Endodermal cell (in vitro differentiated cells): ENCODE measurements around the gene DHRS12. TPM values are rescaled to one million over a fixed set of nuclear protein-coding genes. Genes with fewer than 3 reads are reported as not detected.

Source experiments
- DNase-seq: peaks from one replicate; pipeline ENCODE4 v3.0.0-alpha.2; 2017
- H3K27ac ChIP-seq: 2 replicates; pipeline ENCODE4 v1.5.1; 2013; ENCODE audit warnings: mild to moderate bottlenecking, low read depth, low read length, moderate library complexity
- H3K27me3 ChIP-seq: 2 replicates; pipeline ENCODE4 v1.6.1; 2013; ENCODE audit warnings: mild to moderate bottlenecking, low read length, moderate library complexity; ENCODE audit not compliant: insufficient read depth, control insufficient read depth, poor library complexity, severe bottlenecking
- H3K36me3 ChIP-seq: 2 replicates; pipeline ENCODE4 v1.7.0; 2013; ENCODE audit warnings: mild to moderate bottlenecking, low read length, moderate library complexity; ENCODE audit not compliant: control insufficient read depth, insufficient read depth
- H3K4me1 ChIP-seq: one replicate; pipeline ENCODE4 v1.7.0; 2013; ENCODE audit warnings: low read length; ENCODE audit not compliant: control insufficient read depth, insufficient read depth
- H3K4me3 ChIP-seq: 2 replicates; pipeline ENCODE4 v1.5.1; 2013; ENCODE audit warnings: mild to moderate bottlenecking, low read length, moderate library complexity
- H3K9ac ChIP-seq: 2 replicates; pipeline ENCODE4 v1.6.1; 2013; ENCODE audit warnings: mild to moderate bottlenecking, low read length, moderate library complexity; ENCODE audit not compliant: poor library complexity, severe bottlenecking; ENCODE audit errors: extremely low read depth
- H3K9me3 ChIP-seq: 2 replicates; pipeline ENCODE4 v1.6.1; 2013; ENCODE audit warnings: mild to moderate bottlenecking, low read length, moderate library complexity; ENCODE audit not compliant: control insufficient read depth
- H3K27ac Mint-ChIP-seq: 2 replicates; pipeline ENCODE4 v1.8.0; 2020; ENCODE audit warnings: mixed read lengths
- H3K27me3 Mint-ChIP-seq: 2 replicates; pipeline ENCODE4 v1.8.0; 2021; ENCODE audit warnings: mild to moderate bottlenecking, mixed read lengths; ENCODE audit not compliant: insufficient read depth
- H3K36me3 Mint-ChIP-seq: 2 replicates; pipeline ENCODE4 v1.8.0; 2020; ENCODE audit warnings: low read depth, mixed read lengths
- H3K4me1 Mint-ChIP-seq: 2 replicates; pipeline ENCODE4 v1.8.0; 2020; ENCODE audit warnings: mixed read lengths
- H3K4me3 Mint-ChIP-seq: 2 replicates; pipeline ENCODE4 v1.8.0; 2020; ENCODE audit warnings: mild to moderate bottlenecking, moderate library complexity, mixed read lengths
- H3K9me3 Mint-ChIP-seq: 2 replicates; pipeline ENCODE4 v1.8.0; 2020; ENCODE audit warnings: mild to moderate bottlenecking, mixed read lengths
- WGBS, 2 experiments: methylation state at CpG; one replicate each; pipeline versions ENCODE4 v1.1.5 to v1.1.7; 2013; ENCODE audit warnings: missing lambda C conversion rate in 2 of 2, mixed read lengths in 1 of 2; ENCODE audit not compliant: insufficient coverage in 1 of 2, insufficient read length in 1 of 2; 5-methylcytosine and 5-hydroxymethylcytosine counted together
- total RNA-seq, 2 donors: library from RNA; stranded (reverse); fragmentation: NEBNext Ultra II Directional in 1 of 2; extraction: Animal tissue kit (Norgen Biotek cat#: 25700) in 1 of 2; gene quantifications; 2 replicates in 1 of 2; 3 replicates in 1 of 2; pipeline ENCODE4 v1.2.1, GENCODE V29; 2021
- TF ChIP-seq, protein P1 (sequence below): fragments of 200-600 bp; sonication (generic); conservative IDR thresholded peaks from 2 replicates; pipeline ENCODE4 v1.5.0; 2021; ENCODE audit warnings: antibody characterized with exemption, mild to moderate bottlenecking

Gene DHRS12
- total RNA-seq, 2 donors from 2014 or later = 13.8 to 19.8 TPM

DNA sequence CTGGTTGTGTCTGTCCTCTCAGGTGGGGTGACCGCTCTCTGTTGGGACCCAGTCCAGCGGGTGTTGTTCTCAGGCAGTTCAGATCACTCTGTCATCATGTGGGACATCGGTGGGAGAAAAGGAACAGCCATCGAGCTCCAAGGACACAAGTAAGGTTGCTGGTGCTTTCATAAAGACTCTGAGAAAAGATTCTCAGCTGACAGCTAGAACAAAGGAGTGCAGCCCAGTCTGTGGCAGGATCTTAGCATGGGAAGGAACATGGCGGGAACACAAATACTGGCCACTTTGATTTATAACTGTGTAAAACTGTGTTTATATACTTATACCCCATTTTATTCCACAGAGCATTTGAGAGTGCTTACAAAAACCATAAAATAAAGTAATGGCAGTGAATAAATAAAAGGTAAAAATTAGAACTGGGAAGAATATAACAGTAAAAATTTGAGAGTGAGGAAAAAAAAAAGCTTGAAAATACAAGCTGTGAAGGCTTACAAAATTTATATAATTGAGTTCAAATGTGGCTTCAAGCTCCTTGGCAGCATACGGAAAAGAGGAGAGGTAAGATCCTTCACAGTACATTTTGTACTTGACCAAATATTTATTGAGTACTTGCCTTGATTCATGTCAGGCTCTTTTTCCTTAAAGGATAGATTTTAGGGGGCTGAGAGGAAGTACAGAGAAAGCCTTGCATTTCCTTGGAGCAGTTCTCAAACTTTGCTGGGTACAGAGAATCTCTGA lies 64.8 kb downstream of the DHRS12 start:
- Mint-ChIP-seq H3K9me3 (no peaks in the 10 kb centered on the region), H3K4me3 (no peak overlapping the region), H3K36me3 (peaks cover 27% of the 10 kb centered on the region), H3K4me1 (no peaks in the 10 kb centered on the region), H3K27ac (peak overlapping the region; percentile 23), H3K27me3 (no peaks in the 10 kb centered on the region)
- Histone ChIP-seq H3K9me3 (no peaks in the 10 kb centered on the region), H3K27ac (peak overlapping the region; percentile 84), H3K9ac (no peak overlapping the region), H3K4me3 (no peak overlapping the region), H3K4me1 (no peaks in the 10 kb centered on the region), H3K27me3 (no peaks in the 10 kb centered on the region), H3K36me3 (peaks cover 28% of the 10 kb centered on the region)
- 83 to 100% methylated on average over 1 to 6 of the region's 6 CpGs for WGBS, 2 experiments
- TF ChIP-seq, protein P1, sequence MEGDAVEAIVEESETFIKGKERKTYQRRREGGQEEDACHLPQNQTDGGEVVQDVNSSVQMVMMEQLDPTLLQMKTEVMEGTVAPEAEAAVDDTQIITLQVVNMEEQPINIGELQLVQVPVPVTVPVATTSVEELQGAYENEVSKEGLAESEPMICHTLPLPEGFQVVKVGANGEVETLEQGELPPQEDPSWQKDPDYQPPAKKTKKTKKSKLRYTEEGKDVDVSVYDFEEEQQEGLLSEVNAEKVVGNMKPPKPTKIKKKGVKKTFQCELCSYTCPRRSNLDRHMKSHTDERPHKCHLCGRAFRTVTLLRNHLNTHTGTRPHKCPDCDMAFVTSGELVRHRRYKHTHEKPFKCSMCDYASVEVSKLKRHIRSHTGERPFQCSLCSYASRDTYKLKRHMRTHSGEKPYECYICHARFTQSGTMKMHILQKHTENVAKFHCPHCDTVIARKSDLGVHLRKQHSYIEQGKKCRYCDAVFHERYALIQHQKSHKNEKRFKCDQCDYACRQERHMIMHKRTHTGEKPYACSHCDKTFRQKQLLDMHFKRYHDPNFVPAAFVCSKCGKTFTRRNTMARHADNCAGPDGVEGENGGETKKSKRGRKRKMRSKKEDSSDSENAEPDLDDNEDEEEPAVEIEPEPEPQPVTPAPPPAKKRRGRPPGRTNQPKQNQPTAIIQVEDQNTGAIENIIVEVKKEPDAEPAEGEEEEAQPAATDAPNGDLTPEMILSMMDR = no peak
- no peak for DNase-seq

DNA sequence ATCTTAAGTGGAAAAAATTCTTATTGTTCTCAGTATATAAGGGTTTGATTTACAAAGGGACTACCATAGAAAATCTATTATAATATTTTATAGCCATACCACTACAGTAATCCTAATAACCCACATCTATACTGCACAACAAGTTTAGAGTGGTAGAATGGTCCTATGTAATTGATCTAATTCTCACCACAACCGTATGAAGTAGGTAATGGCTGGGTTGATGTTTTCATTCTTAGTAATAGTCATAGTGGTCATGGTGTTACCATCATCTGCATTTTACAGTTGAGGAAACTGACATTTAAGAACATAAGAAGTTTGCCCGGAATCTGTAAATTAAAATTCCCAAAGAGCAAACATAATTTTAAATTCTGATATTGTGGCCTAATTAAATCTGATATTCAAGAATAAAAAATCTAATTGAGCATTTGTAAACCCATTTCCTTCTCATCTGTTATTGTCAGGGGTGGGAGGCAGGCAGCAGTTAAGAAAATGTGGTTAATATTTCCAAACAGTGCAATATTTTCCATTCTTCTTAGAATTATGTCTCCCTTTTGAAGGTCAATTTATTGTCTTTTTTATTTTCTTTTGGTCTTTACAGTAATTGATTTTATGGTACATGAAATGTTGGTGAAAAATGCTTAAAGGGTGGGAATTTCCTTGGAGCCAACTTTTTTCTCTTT lies 65.6 kb downstream of the DHRS12 start:
- DNase-seq = no peak
- WGBS, 2 experiments = 100% methylated on average over 2 of the region's 2 CpGs; no CpG with 5 or more reads in 1 of the 2 experiments

DNA sequence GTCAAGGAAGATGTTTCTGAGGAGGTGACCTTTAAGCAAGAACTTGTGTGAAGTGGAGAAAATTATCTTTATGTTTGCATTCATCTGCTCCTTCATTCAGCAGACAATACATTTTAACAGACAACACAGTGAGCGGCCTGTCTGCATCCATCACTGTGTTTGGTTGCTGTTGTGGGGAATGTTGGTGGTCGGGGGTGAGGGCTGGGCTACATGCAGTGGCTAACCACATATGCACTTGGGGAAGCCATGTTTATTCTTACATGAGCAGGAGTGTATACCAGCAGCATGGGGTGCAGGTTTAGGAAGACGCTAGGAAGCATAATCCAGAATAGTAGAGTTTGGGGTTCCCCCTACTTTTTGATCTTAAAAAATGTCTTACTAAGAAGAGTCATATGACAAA lies 66.4 kb downstream of the DHRS12 start:
- 91% methylated on average over 3 of the region's 3 CpGs; no CpG with 5 or more reads in 1 of the 2 experiments for WGBS, 2 experiments
- peaks cover 25% of the 10 kb centered on the region for H3K36me3 Mint-ChIP-seq
- H3K9me3 ChIP-seq = no peaks in the 10 kb centered on the region

More for the DNA sequence above, 65.6 kb downstream of the DHRS12 start:
- Mint-ChIP-seq H3K27ac (no peak overlapping the region), H3K4me1 (no peaks in the 10 kb centered on the region), H3K27me3 (no peaks in the 10 kb centered on the region), H3K36me3 (peaks cover 27% of the 10 kb centered on the region), H3K9me3 (no peaks in the 10 kb centered on the region), H3K4me3 (no peak overlapping the region)
- peak overlapping the region; percentile 84 for H3K27ac ChIP-seq
- no peak overlapping the region for H3K9ac ChIP-seq
- TF ChIP-seq, protein P1 = no peak
- peaks cover 28% of the 10 kb centered on the region for H3K36me3 ChIP-seq
- no peaks in the 10 kb centered on the region for H3K4me1 ChIP-seq
- H3K9me3 ChIP-seq = no peaks in the 10 kb centered on the region
- no peaks in the 10 kb centered on the region for H3K27me3 ChIP-seq
- no peak overlapping the region for H3K4me3 ChIP-seq

More for the DNA sequence above, 66.4 kb downstream of the DHRS12 start:
- no peaks in the 10 kb centered on the region for H3K4me1 ChIP-seq
- no peak overlapping the region for H3K27ac ChIP-seq
- Mint-ChIP-seq H3K27me3 (no peaks in the 10 kb centered on the region), H3K9me3 (no peaks in the 10 kb centered on the region), H3K27ac (no peak overlapping the region), H3K4me3 (no peak overlapping the region), H3K4me1 (no peaks in the 10 kb centered on the region)
- TF ChIP-seq, protein P1 = no peak
- H3K36me3 ChIP-seq = peaks cover 21% of the 10 kb centered on the region
- DNase-seq = no peak
- H3K9ac ChIP-seq = no peak overlapping the region
- no peak overlapping the region for H3K4me3 ChIP-seq
- H3K27me3 ChIP-seq = no peaks in the 10 kb centered on the region
